ENCODE measurements around the gene SERTAD1.

SERTAD1 gene

DNA sequence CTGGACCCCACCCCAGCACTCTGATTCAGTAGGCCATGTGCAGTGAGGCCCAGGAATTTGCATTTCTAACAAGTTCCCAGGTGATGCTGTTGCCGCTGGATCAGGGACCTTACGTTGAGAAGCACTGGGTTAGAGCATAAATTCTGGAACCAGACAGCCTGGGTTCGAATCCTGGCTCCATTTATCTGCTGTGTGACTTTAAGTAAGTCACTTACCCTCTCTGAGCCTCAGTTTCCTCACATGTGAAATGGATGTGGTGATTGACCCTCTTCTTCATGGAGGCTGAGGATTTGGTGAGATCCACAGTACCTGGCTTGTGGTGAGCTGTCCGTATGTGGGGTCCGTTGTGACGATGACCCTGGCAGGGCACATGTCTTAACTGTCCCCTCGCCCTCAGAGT lies 51.7 kb downstream of the SERTAD1 start:
- DNase-seq: no peak

DNA sequence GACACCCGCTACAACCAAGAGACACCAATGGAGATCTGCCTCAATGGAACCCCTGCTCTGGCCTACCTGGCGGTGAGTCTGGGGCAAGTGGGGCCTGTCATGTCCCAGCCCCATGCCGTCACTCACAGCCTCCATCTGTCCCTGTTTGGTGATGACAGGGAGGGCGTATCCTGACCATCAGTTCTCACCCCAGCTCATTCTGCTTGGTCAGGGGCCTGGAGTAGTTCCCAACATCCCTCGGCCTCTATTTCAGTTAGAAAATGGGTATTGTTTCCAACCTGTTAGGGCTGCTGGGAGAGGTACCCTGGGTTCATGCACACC lies 54.0 kb downstream of the SERTAD1 start:
- no peak for DNase-seq

All from NCI-H774 (cell line).